Fibroblast of villous mesenchyme (primary cell): ENCODE results near the gene FOXA2. TPM values are rescaled to one million over a fixed set of nuclear protein-coding genes. Genes with fewer than 3 reads are reported as not detected.

Source experiments
- DNase-seq: peaks from one replicate; pipeline ENCODE4 v3.0.0-alpha.2; 2010; ENCODE audit warnings: low read depth
- H3K4me3 ChIP-seq: 2 replicates; pipeline ENCODE4 v1.5.1; 2011; ENCODE audit warnings: low read depth, mild to moderate bottlenecking, low read length
- CTCF ChIP-seq: IDR thresholded peaks from 2 replicates; pipeline ENCODE4 v1.5.1; 2012; ENCODE audit warnings: low read depth, mild to moderate bottlenecking, low read length; ENCODE audit not compliant: insufficient read depth
- total RNA-seq: library from RNA; depleted of rRNA; stranded (reverse); fragments of >200 nt; gene quantifications from 2 replicates; pipeline ENCODE4 v1.2.3, GENCODE V29; 2012

FOXA2 gene
- total RNA-seq, 1 donor, result not detected

GRCh38 chr20:22585786-22586493, 1.6 kb upstream of the FOXA2 start:
- TF ChIP-seq CTCF, result no peak

GRCh38 chr20:22584922-22585785, 782 bp upstream of the FOXA2 start:
- no peak for TF ChIP-seq CTCF
- no peak overlapping the region for H3K4me3 ChIP-seq
- no peak for DNase-seq

More at GRCh38 chr20:22585786-22586493, 1.6 kb upstream of the FOXA2 start:
- H3K4me3 ChIP-seq, result no peak overlapping the region
- no peak for DNase-seq

- no peak for TF ChIP-seq CTCF
- no peak overlapping the region for H3K4me3 ChIP-seq
- DNase-seq, result no peak
Observed at GRCh38 chr20:22583773-22584521, 425 bp downstream of the FOXA2 start.

GRCh38 chr20:22582964-22583772, 1.2 kb downstream of the FOXA2 start:
- H3K4me3 ChIP-seq, result no peak overlapping the region
- TF ChIP-seq CTCF, result no peak
- no peak for DNase-seq

- no peak for TF ChIP-seq CTCF
- H3K4me3 ChIP-seq, result no peak overlapping the region
- DNase-seq, result no peak
Observed at GRCh38 chr20:22582386-22582963, 1.9 kb downstream of the FOXA2 start.
